Endothelial cell of umbilical vein (primary cell): ENCODE measurements around the gene TBK1. TPM values are rescaled to one million over a fixed set of nuclear protein-coding genes. Genes with fewer than 3 reads are reported as not detected.

ENCODE experiments used
- BruUV-seq: library from RNA; stranded (reverse); fragments of 400-500 nt; replicated peaks from 2 replicates; lab custom pipeline; 2021; lab: Mats Ljungman, UMichigan
- CTCF ChIA-PET: fragments of 300-600, 350-600 bp; sonication (Branson Sonifier 250); formaldehyde crosslinking; loops from one replicate; lab custom pipeline; 2021; ENCODE audit warnings: antibody characterized with exemption, inconsistent platforms; lab: Charles Lee
- POLR2A ChIA-PET: fragments of 300-600, 350-600 bp; sonication (Branson Sonifier 250); formaldehyde crosslinking; loops from one replicate; lab custom pipeline; 2021; ENCODE audit warnings: antibody characterized with exemption, inconsistent platforms; lab: Charles Lee
- DNase-seq: peaks from one replicate; pipeline ENCODE4 v3.0.0-alpha.2; 2011; ENCODE audit warnings: low read depth, low spot score
- FAIRE-seq: peaks from 2 replicates; lab custom pipeline; 2011; peaks lifted over from hg19 to GRCh38; lab: Jason Lieb, UNC
- H2AFZ ChIP-seq: 2 replicates; pipeline ENCODE4 v1.6.0; 2012; ENCODE audit warnings: low read depth, low read length, control low read depth, inconsistent platforms
- H3K27ac ChIP-seq: 2 replicates; pipeline ENCODE4 v1.5.1; 2011; ENCODE audit warnings: low read depth, mild to moderate bottlenecking, control low read depth, low read length, moderate library complexity; ENCODE audit not compliant: insufficient read depth
- H3K27me3 ChIP-seq, 2 experiments: 2 replicates each; pipeline versions ENCODE4 v1.6.0 to v1.6.1; 2011; ENCODE audit warnings: low read length in 2 of 2, mixed read lengths in 1 of 2; ENCODE audit not compliant: control insufficient read depth in 2 of 2, insufficient read depth in 2 of 2
- H3K36me3 ChIP-seq, 2 experiments: 2 replicates in 1 of 2; 3 replicates in 1 of 2; pipeline ENCODE4 v1.5.1; 2011; ENCODE audit warnings: low read length in 2 of 2, mild to moderate bottlenecking in 1 of 2, moderate library complexity in 1 of 2; ENCODE audit not compliant: control insufficient read depth in 2 of 2, insufficient read depth in 2 of 2; ENCODE audit errors: extremely low read depth in 1 of 2
- H3K4me1 ChIP-seq: 3 replicates; pipeline ENCODE4 v1.5.1; 2011; ENCODE audit warnings: mild to moderate bottlenecking, low read length; ENCODE audit not compliant: control insufficient read depth, insufficient read depth; ENCODE audit errors: extremely low read depth
- H3K4me2 ChIP-seq: 2 replicates; pipeline ENCODE4 v1.6.1; 2011; ENCODE audit warnings: low read length, control low read depth, mixed read lengths; ENCODE audit not compliant: insufficient read depth
- H3K4me3 ChIP-seq, 3 experiments: fragments of 200-600 bp in 1 of 3; sonication (generic), shearing (Covaris generic) in 1 of 3; replicated peaks in 1 of 3; 2 replicates each; pipeline ENCODE4 v1.5.1; 2011 to 2016; ENCODE audit warnings: control low read depth in 3 of 3, low read length in 3 of 3, mild to moderate bottlenecking in 2 of 3, inconsistent platforms in 1 of 3, low read depth in 1 of 3, moderate library complexity in 1 of 3; ENCODE audit not compliant: insufficient read depth in 1 of 3
- H3K79me2 ChIP-seq: 2 replicates; pipeline ENCODE4 v1.6.0; 2012; ENCODE audit warnings: low read length, inconsistent platforms; ENCODE audit not compliant: control insufficient read depth, insufficient read depth
- H3K9ac ChIP-seq: replicated peaks from 2 replicates; pipeline ENCODE3; 2011; ENCODE audit warnings: low read length, control low read depth; ENCODE audit not compliant: insufficient read depth; ENCODE audit errors: extremely low read depth
- H3K9me1 ChIP-seq: replicated peaks from 3 replicates; pipeline ENCODE4 v1.6.0; 2011; ENCODE audit warnings: mild to moderate bottlenecking, low read length; ENCODE audit not compliant: control insufficient read depth, insufficient read depth; ENCODE audit errors: extremely low read depth
- H3K9me3 ChIP-seq: replicated peaks from 2 replicates; pipeline ENCODE4 v1.5.1; 2012; ENCODE audit warnings: low read length, inconsistent platforms; ENCODE audit not compliant: control insufficient read depth, insufficient read depth
- H4K20me1 ChIP-seq: replicated peaks from 2 replicates; pipeline ENCODE3; 2011; ENCODE audit warnings: mild to moderate bottlenecking, low read length; ENCODE audit not compliant: control insufficient read depth, insufficient read depth; ENCODE audit errors: extremely low read depth
- CTCF ChIP-seq, 2 donors: IDR thresholded peaks; 1 replicate in 1 of 2; 2 replicates in 1 of 2; pipeline ENCODE4 v1.5.1; 2011; ENCODE audit warnings: low read length in 2 of 2, mild to moderate bottlenecking in 2 of 2, moderate library complexity in 2 of 2, control low read depth in 1 of 2, inconsistent platforms in 1 of 2, low read depth in 1 of 2; ENCODE audit not compliant: insufficient read depth in 1 of 2; ENCODE audit errors: extremely low read depth in 1 of 2
- EZH2 ChIP-seq: IDR thresholded peaks from 2 replicates; pipeline ENCODE4 v1.6.1; 2012; ENCODE audit warnings: borderline replicate concordance, low read depth, mild to moderate bottlenecking, moderate library complexity, low read length, inconsistent platforms; ENCODE audit not compliant: severe bottlenecking
- FOS ChIP-seq: IDR thresholded peaks from 2 replicates; pipeline ENCODE4 v1.6.1; 2011; ENCODE audit warnings: mild to moderate bottlenecking, low read length, moderate library complexity, borderline replicate concordance; ENCODE audit not compliant: insufficient read depth
- GATA2 ChIP-seq: IDR thresholded peaks from 2 replicates; pipeline ENCODE4 v1.7.0; 2011; ENCODE audit warnings: low read depth, mild to moderate bottlenecking, moderate library complexity, mixed read lengths, low read length; ENCODE audit not compliant: insufficient read length, insufficient read depth
- JUN ChIP-seq: IDR thresholded peaks from 2 replicates; pipeline ENCODE4 v1.6.1; 2011; ENCODE audit warnings: borderline replicate concordance, low read depth; ENCODE audit not compliant: insufficient read length, insufficient read depth
- MAX ChIP-seq: IDR thresholded peaks from 2 replicates; pipeline ENCODE4 v1.6.1; 2011; ENCODE audit not compliant: insufficient read depth, insufficient read length
- MYC ChIP-seq: IDR thresholded peaks from one replicate; pipeline ENCODE4 v1.6.1; 2011; ENCODE audit warnings: mild to moderate bottlenecking, low read depth, low read length
- POLR2A ChIP-seq: IDR thresholded peaks from 2 replicates; pipeline ENCODE4 v1.6.1; 2012; ENCODE audit warnings: low read depth, mild to moderate bottlenecking, control low read depth, low read length
- POLR2AphosphoS5 ChIP-seq: IDR thresholded peaks from 2 replicates; pipeline ENCODE4 v1.6.1; 2012; ENCODE audit warnings: low read depth, mild to moderate bottlenecking, control low read depth, low read length, moderate library complexity; ENCODE audit not compliant: insufficient read depth
- dilution Hi-C: fragments of 300-500 bp; cut with MboI; formaldehyde crosslinking; loops from one replicate; pipeline ENCODE4 v1.15.0; 2019; ENCODE audit warnings: low sequenced_read_pairs; ENCODE audit not compliant: extremely low pct_ligation_motif_present
- intact Hi-C: fragments of 100-400 bp; cut with micrococcal nuclease; formaldehyde crosslinking; loops from one replicate; pipeline ENCODE4 v1.10.0; 2022
- polyA plus RNA-seq, 4 experiments: library from polyadenylated mRNA; depleted of rRNA in 3 of 4; stranded (reverse) in 3 of 4; unstranded in 1 of 4; fragments of >200 nt; gene quantifications; 2 replicates each; pipeline versions ENCODE4 v1.2.1 to v1.2.3, GENCODE V29; 2011 to 2012; ENCODE audit warnings: missing spikeins in 1 of 4
- total RNA-seq: library from RNA; stranded (reverse); gene quantifications from 2 replicates; pipeline ENCODE4 v1.2.3, GENCODE V29; 2021

The TBK1 gene
- total and polyA plus RNA-seq, 2 donors (not counting 3 experiments of a cell fraction or from before 2014, with no cell fraction given): 8.0 to 28.9 TPM

- no peaks in the 10 kb centered on the region for H3K9me1 ChIP-seq
- H3K4me1 ChIP-seq: no peaks in the 10 kb centered on the region
- ChIA-PET CTCF (interaction anchor here (0.6 to 0.7 kb wide), 3 partner anchors 33 to 115 kb away, joined by 3 to 5 read pairs (median 3); no protein-coding TSS in a partner anchor), POLR2A (interaction anchor here (0.6 kb wide), 1 partner anchor 292 kb away, joined by 3 read pairs; no protein-coding TSS in a partner anchor)
- no peaks in the 10 kb centered on the region for H4K20me1 ChIP-seq
- TF ChIP-seq MYC: no peak
- no peak for TF ChIP-seq GATA2
- TF ChIP-seq FOS: no peak
- TF ChIP-seq EZH2: no peak
- TF ChIP-seq POLR2AphosphoS5: no peak
- TF ChIP-seq JUN: no peak
- TF ChIP-seq POLR2A: no peak
- TF ChIP-seq MAX: no peak
- TF ChIP-seq CTCF (IDR thresholded peaks at IDR 0.05; ENCODE audit: extremely low read depth in 1 of 2, insufficient read depth in 1 of 2, low read depth in 1 of 2, low read length in 2 of 2): no peak
- DNase-seq: no peak
- H3K4me2 ChIP-seq: no peak overlapping the region
- FAIRE-seq: no peak
- no peaks in the 10 kb centered on the region for H3K9me3 ChIP-seq
- no peaks in the 10 kb centered on the region for H3K79me2 ChIP-seq
- intact Hi-C loops: no loop called here
- no peaks in the 10 kb centered on the region for H3K27me3 ChIP-seq
- peaks cover 8 to 19% of the 10 kb centered on the region in 2 experiments for H3K36me3 ChIP-seq
- no peak overlapping the region for H3K4me3 ChIP-seq
- dilution Hi-C loops: no loop called here
- no peak overlapping the region for H3K27ac ChIP-seq
- H3K9ac ChIP-seq: no peak overlapping the region
- BruUV-seq: no TSS peak
- no peak overlapping the region for H2AFZ ChIP-seq
Measured at GRCh38 chr12:64497903-64498302, 46.0 kb downstream of the TBK1 start.
